NCI-H2196 (cell line): ENCODE results near the gene FAM174B.

Experiments used
- DNase-seq: peaks from one replicate; lab custom pipeline; 2025; ENCODE audit not compliant: unreplicated experiment; lab: John Stamatoyannopoulos, UW

Gene FAM174B

GRCh38 chr15:92655178-92655995, at the start of gene FAM174B:
FAM174B (minus strand) TSS chr15:92655775.
- peak; percentile 27 for DNase-seq

GRCh38 chr15:92696096-92696495, 40.5 kb upstream of the FAM174B start:
- no peak for DNase-seq

GRCh38 chr15:92693691-92694331, 38.2 kb upstream of the FAM174B start:
- DNase-seq: no peak

- DNase-seq: no peak
Observed at GRCh38 chr15:92690395-92690794, 34.8 kb upstream of the FAM174B start.

- DNase-seq: no peak
Observed at GRCh38 chr15:92687746-92688145, 32.2 kb upstream of the FAM174B start.

- DNase-seq: no peak
Observed at GRCh38 chr15:92687195-92687602, 31.6 kb upstream of the FAM174B start.

- DNase-seq: peak; percentile 17
Observed at GRCh38 chr15:92683511-92683834, 27.9 kb upstream of the FAM174B start.

GRCh38 chr15:92682741-92683510, 27.4 kb upstream of the FAM174B start:
- no peak for DNase-seq

GRCh38 chr15:92681141-92681631, 25.6 kb upstream of the FAM174B start:
- no peak for DNase-seq

GRCh38 chr15:92677999-92678398, 22.4 kb upstream of the FAM174B start:
- no peak for DNase-seq

GRCh38 chr15:92676561-92676960, 21.0 kb upstream of the FAM174B start:
- no peak for DNase-seq

- no peak for DNase-seq
Observed at GRCh38 chr15:92675485-92675884, 19.9 kb upstream of the FAM174B start.

- DNase-seq: no peak
Observed at GRCh38 chr15:92674347-92674746, 18.8 kb upstream of the FAM174B start.

- no peak for DNase-seq
Observed at GRCh38 chr15:92672102-92672501, 16.5 kb upstream of the FAM174B start.

GRCh38 chr15:92671406-92671805, 15.8 kb upstream of the FAM174B start:
- DNase-seq: no peak

- no peak for DNase-seq
Observed at GRCh38 chr15:92670621-92671020, 15.0 kb upstream of the FAM174B start.

GRCh38 chr15:92669432-92669831, 13.9 kb upstream of the FAM174B start:
- no peak for DNase-seq

GRCh38 chr15:92668620-92669019, 13.0 kb upstream of the FAM174B start:
- no peak for DNase-seq

- DNase-seq: no peak
Observed at GRCh38 chr15:92667970-92668485, 12.5 kb upstream of the FAM174B start.

- peak; percentile 33 for DNase-seq
Observed at GRCh38 chr15:92667287-92667904, 11.8 kb upstream of the FAM174B start.

GRCh38 chr15:92666780-92667179, 11.2 kb upstream of the FAM174B start:
- DNase-seq: peak; percentile 23
